Hematopoietic multipotent progenitor cell treated with erythropoietin and hydrocortisone succinate and interleukin-3 and kit ligand, for 8 days (in vitro differentiated cells): ENCODE results near the gene PLCE1.

Experiments used
- DNase-seq: peaks from one replicate; pipeline ENCODE4 v3.0.0-alpha.2; 2015

Gene PLCE1

DNA sequence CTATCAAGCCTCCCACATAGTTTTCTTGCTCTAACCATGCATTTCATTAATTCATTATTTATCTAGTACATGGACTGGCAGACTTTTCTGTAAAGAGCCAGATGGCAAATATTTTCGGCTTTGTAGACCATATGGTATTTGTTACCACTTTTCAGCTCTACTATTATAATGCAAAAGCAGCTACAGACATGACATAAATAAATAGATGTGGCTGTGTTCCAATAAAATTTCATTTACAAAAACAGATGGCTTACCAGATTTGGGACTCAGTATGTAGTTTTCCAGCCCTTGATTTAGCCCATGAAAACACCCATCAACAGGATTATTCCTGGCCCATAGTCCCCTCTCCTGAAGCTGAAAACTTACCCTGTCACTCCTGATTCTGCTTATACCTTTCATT is 32.1 kb downstream of the PLCE1 start:
- DNase-seq = no peak

- DNase-seq = no peak
Observed at GRCh38 chr10:94027197-94027596, 33.5 kb downstream of the PLCE1 start.

GRCh38 chr10:94029955-94030354 is 36.2 kb downstream of the PLCE1 start:
- no peak for DNase-seq

DNA sequence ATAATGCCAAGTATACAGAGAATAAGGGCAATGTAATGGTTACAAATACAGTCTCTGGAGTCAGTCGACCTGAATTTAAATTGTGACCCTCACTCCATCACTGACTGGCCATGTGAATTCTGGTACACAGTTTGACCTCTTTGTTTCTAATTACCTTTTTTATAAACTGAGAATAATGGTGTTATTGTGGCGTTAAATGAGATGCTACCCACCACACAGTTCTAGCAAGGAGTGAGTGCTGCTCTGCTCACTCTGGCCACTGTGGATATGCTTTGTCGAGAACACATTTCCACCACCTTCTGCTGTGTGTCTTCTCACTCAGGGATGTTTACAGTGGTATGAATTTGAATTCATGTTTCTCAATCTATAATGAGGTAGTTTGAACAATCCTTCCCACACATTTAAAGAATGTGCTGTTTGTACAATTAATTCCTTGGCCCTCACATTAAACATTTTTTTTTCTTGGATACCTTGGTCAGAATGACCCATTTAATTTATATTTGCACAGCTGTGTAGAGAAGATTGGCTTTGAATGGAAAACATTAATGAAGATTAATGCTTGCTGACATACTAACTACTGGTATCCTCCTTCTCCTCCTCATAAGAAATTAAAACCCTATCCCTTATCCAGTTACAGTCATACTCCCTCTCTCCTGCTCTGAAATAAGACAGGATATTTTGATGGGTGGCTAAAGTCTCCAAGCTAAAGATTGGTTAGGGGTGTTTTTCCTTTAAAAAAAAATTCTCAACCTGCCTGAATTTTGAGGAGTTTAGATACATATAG is 42.4 kb downstream of the PLCE1 start:
- DNase-seq = no peak

- no peak for DNase-seq
Observed at GRCh38 chr10:94036766-94037033, 43.0 kb downstream of the PLCE1 start.

GRCh38 chr10:94037286-94037685 is 43.6 kb downstream of the PLCE1 start:
- DNase-seq = no peak

DNA sequence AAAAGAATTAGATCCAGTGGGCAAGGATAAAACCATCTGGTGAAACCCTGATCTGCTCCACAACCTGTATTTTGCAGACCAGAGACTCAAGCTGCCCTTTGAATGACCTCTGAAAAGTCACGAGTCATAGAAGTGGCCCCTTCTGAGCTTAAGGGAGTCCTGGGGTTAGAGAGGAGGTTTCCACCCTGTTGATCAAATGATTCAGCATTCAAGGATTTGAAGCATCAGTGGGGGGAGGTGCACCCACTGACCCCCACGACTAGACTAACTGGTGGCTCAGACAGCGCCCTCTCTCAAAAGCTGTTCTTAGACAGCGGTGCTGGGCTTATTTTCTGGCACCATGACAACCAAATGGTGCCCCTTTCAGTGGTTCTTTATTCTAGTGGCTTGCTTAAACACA is 44.3 kb downstream of the PLCE1 start:
- DNase-seq = no peak

GRCh38 chr10:94041206-94041605 is 47.5 kb downstream of the PLCE1 start:
- no peak for DNase-seq

- no peak for DNase-seq
Observed at GRCh38 chr10:94042001-94042833, 48.5 kb downstream of the PLCE1 start.

DNA sequence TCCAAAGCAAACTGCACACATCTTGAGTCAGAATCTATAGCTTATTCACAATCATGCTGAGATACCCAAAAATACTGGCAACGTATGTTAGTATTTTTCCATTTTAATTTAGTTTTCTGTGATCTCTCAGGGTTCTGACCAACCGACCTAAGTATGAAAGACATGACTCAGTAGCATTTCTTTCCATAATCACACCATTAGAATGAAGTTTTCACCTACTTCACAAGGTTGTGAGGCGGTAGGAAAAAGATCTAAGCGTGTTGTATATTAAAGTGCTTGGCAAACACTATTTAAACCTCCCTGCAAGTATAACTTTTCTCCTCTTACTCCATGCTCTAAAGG is 49.1 kb downstream of the PLCE1 start:
- no peak for DNase-seq
